Motor neuron (in vitro differentiated cells): ENCODE data around the gene CNIH4. TPM values are rescaled to one million over a fixed set of nuclear protein-coding genes. Genes with fewer than 3 reads are reported as not detected.

ENCODE experiments used
- ATAC-seq, 8 experiments: fragments of 200-7000 bp; cut with Tn5 transposase; replicated peaks in 6 of 8; 2 replicates each; pipeline ENCODE4 v1.8.0; 2021; ENCODE audit warnings: mild to moderate bottlenecking in 8 of 8, moderate library complexity in 8 of 8
- H3K27ac ChIP-seq, 2 donors: fragments of 250-450 bp; sonication (Bioruptor Pico); 2 replicates each; pipeline ENCODE4 v1.9.0; 2021; ENCODE audit warnings: antibody characterized with exemption in 2 of 2, mild to moderate bottlenecking in 2 of 2, moderate library complexity in 1 of 2
- H3K4me1 ChIP-seq, 2 donors: fragments of 250-450 bp; sonication (Bioruptor Pico); replicated peaks in 1 of 2; 2 replicates each; pipeline ENCODE4 v1.6.1; 2021; ENCODE audit warnings: antibody characterized with exemption in 2 of 2, mild to moderate bottlenecking in 2 of 2, moderate library complexity in 1 of 2
- H3K4me3 ChIP-seq, 5 donors: fragments of 250-450 bp; sonication (Bioruptor Pico); 2 replicates each; pipeline ENCODE4 v1.9.0; 2021; ENCODE audit warnings: antibody characterized with exemption in 5 of 5, mild to moderate bottlenecking in 5 of 5, moderate library complexity in 4 of 5
- WGBS, 10 experiments: fragments of 450-650 bp; shearing (Covaris generic); methylation state at CpG; one replicate each; pipeline ENCODE4 v1.0.0; 2022; 5-methylcytosine and 5-hydroxymethylcytosine counted together
- in situ Hi-C, 9 experiments: fragments of 400-800 bp; cut with MboI; loops; one replicate each; pipeline ENCODE4 v1.15.0; 2021; ENCODE audit warnings: low sequenced_read_pairs in 9 of 9, low pct_unique_long_range_greater_than_20kb in 2 of 9; ENCODE audit not compliant: unreplicated experiment in 9 of 9
- total RNA-seq, 8 experiments: library from RNA; unstranded; fragments of 300-600 nt; gene quantifications; 2 replicates each; pipeline versions ENCODE4 v1.2.3 to v1.2.4, GENCODE V29; 2022

CNIH4 gene
- total RNA-seq, 8 experiments from 2014 or later: 19.4 to 53.0 (median 27.8) TPM

GRCh38 chr1:224357626-224358124, 996 bp downstream of the CNIH4 start:
- peak in 2 of 8 experiments; percentile 5 to 9 for ATAC-seq
- in situ Hi-C loops: no loop called here

GRCh38 chr1:224358237-224358636, 1.6 kb downstream of the CNIH4 start:
- Histone ChIP-seq H3K4me1 (peaks cover 9 to 12% of the 10 kb centered on the region in 2 donors), H3K4me3 (peak overlapping the region; percentile 53 to 94 (median 82)), H3K27ac (no peak overlapping the region)
- WGBS, 10 experiments: 0 to 71% (median 25%) methylated on average over 1 to 4 of the region's 4 CpGs; no CpG with 5 or more reads in 2 of the 10 experiments
- no peak for ATAC-seq
- in situ Hi-C loops: no loop called here

More at GRCh38 chr1:224357626-224358124, 996 bp downstream of the CNIH4 start:
- Histone ChIP-seq H3K4me1 (peaks cover 9 to 12% of the 10 kb centered on the region in 2 donors), H3K27ac (peak overlapping the region in 1 of 2 donors; percentile 48), H3K4me3 (peak overlapping the region; percentile 53 to 94 (median 82))
- 0 to 15% (median 9%) methylated on average over 3 to 9 of the region's 9 CpGs for WGBS, 10 experiments

- Histone ChIP-seq H3K4me3 (no peak overlapping the region), H3K4me1 (peaks cover 9 to 12% of the 10 kb centered on the region in 2 donors), H3K27ac (no peak overlapping the region)
- ATAC-seq: no peak
- in situ Hi-C loops: no loop called here
- 48 to 91% (median 75%) methylated on average over 1 to 3 of the region's 3 CpGs for WGBS, 10 experiments
Observed at GRCh38 chr1:224359207-224359606, 2.5 kb downstream of the CNIH4 start.

GRCh38 chr1:224368409-224368808, 11.7 kb downstream of the CNIH4 start:
- ATAC-seq: no peak
- no peaks in the 10 kb centered on the region for H3K4me1 ChIP-seq
- in situ Hi-C loops: no loop called here
- H3K4me3 ChIP-seq: no peak overlapping the region
- H3K27ac ChIP-seq: no peak overlapping the region
- 80 to 100% (median 99%) methylated on average over 1 to 5 of the region's 5 CpGs; no CpG with 5 or more reads in 1 of the 10 experiments for WGBS, 10 experiments

- Histone ChIP-seq H3K27ac (no peak overlapping the region), H3K4me3 (no peak overlapping the region), H3K4me1 (no peaks in the 10 kb centered on the region)
- in situ Hi-C loops: no loop called here
- no peak for ATAC-seq
- 80 to 100% (median 92%) methylated on average over 1 to 5 of the region's 5 CpGs; no CpG with 5 or more reads in 2 of the 10 experiments for WGBS, 10 experiments
Observed at GRCh38 chr1:224373008-224373590, 16.4 kb downstream of the CNIH4 start.

GRCh38 chr1:224375059-224375458, 18.4 kb downstream of the CNIH4 start:
- Histone ChIP-seq H3K4me3 (no peak overlapping the region), H3K4me1 (no peaks in the 10 kb centered on the region), H3K27ac (no peak overlapping the region)
- WGBS, 10 experiments: 67 to 100% (median 92%) methylated on average over 1 to 3 of the region's 3 CpGs; no CpG with 5 or more reads in 2 of the 10 experiments
- ATAC-seq: no peak
- in situ Hi-C loops: no loop called here

- in situ Hi-C loops: no loop called here
- peak in 2 of 8 experiments; percentile 29 to 47 for ATAC-seq
- Histone ChIP-seq H3K27ac (no peak overlapping the region), H3K4me3 (no peak overlapping the region), H3K4me1 (no peaks in the 10 kb centered on the region)
- 100% methylated on average over 1 to 2 of the region's 2 CpGs; no CpG with 5 or more reads in 4 of the 10 experiments for WGBS, 10 experiments
Observed at GRCh38 chr1:224377676-224378006, 21.0 kb downstream of the CNIH4 start.

GRCh38 chr1:224378855-224379631, 22.4 kb downstream of the CNIH4 start:
- H3K27ac ChIP-seq: no peak overlapping the region
- no peak for ATAC-seq
- no peak overlapping the region for H3K4me3 ChIP-seq
- no peaks in the 10 kb centered on the region for H3K4me1 ChIP-seq
- WGBS, 10 experiments: 90 to 100% (median 93%) methylated on average over 1 to 7 of the region's 7 CpGs; no CpG with 5 or more reads in 2 of the 10 experiments
- in situ Hi-C loops: no loop called here

- H3K4me1 ChIP-seq: no peaks in the 10 kb centered on the region
- H3K27ac ChIP-seq: no peak overlapping the region
- in situ Hi-C loops: no loop called here
- ATAC-seq: no peak
- H3K4me3 ChIP-seq: no peak overlapping the region
- WGBS, 10 experiments: 0 to 100% (median 90%) methylated on average over 1 to 4 of the region's 4 CpGs
Observed at GRCh38 chr1:224380003-224380402, 23.3 kb downstream of the CNIH4 start.

- in situ Hi-C loops: no loop called here
- no peak overlapping the region for H3K4me3 ChIP-seq
- 70 to 100% (median 88%) methylated on average over 1 to 4 of the region's 4 CpGs; no CpG with 5 or more reads in 2 of the 10 experiments for WGBS, 10 experiments
- ATAC-seq: no peak
- H3K4me1 ChIP-seq: no peaks in the 10 kb centered on the region
- no peak overlapping the region for H3K27ac ChIP-seq
Observed at GRCh38 chr1:224381880-224382548, 25.3 kb downstream of the CNIH4 start.

GRCh38 chr1:224383218-224383617, 26.5 kb downstream of the CNIH4 start:
- in situ Hi-C loops: no loop called here
- 90 to 100% (median 97%) methylated on average over 1 to 3 of the region's 3 CpGs for WGBS, 10 experiments
- Histone ChIP-seq H3K4me3 (no peak overlapping the region), H3K4me1 (no peaks in the 10 kb centered on the region), H3K27ac (no peak overlapping the region)
- no peak for ATAC-seq

- Histone ChIP-seq H3K4me3 (no peak overlapping the region), H3K27ac (no peak overlapping the region), H3K4me1 (no peaks in the 10 kb centered on the region)
- in situ Hi-C loops: no loop called here
- peak in 2 of 8 experiments; percentile 41 to 58 for ATAC-seq
- WGBS, 10 experiments: 40 to 100% (median 70%) methylated on average over 1 to 6 of the region's 6 CpGs
Observed at GRCh38 chr1:224387302-224387912, 30.7 kb downstream of the CNIH4 start.

- no peak for ATAC-seq
- H3K4me3 ChIP-seq: no peak overlapping the region
- no peaks in the 10 kb centered on the region for H3K4me1 ChIP-seq
- H3K27ac ChIP-seq: no peak overlapping the region
- in situ Hi-C loops: no loop called here
- WGBS, 10 experiments: 86 to 100% (median 89%) methylated on average over 1 to 2 of the region's 2 CpGs; no CpG with 5 or more reads in 1 of the 10 experiments
Observed at GRCh38 chr1:224387943-224388342, 31.3 kb downstream of the CNIH4 start.
